Astrocyte (in vitro differentiated cells and primary cell): ENCODE data around the gene TNK1. TPM values are rescaled to one million over a fixed set of nuclear protein-coding genes. Genes with fewer than 3 reads are reported as not detected.
A peak's percentile ranks its signal among the peaks of the same experiment; 100 is the strongest.

ENCODE experiments used
- DNase-seq: peaks from one replicate; pipeline ENCODE4 v3.0.0-alpha.2; 2010; ENCODE audit warnings: low read depth
- FAIRE-seq: peaks from 2 replicates; lab custom pipeline; 2011; peaks lifted over from hg19 to GRCh38; lab: Jason Lieb, UNC
- H2AFZ ChIP-seq: 2 replicates; pipeline ENCODE4 v1.6.0; 2012; ENCODE audit warnings: low read depth, low read length, inconsistent platforms
- H3K27ac ChIP-seq: 2 replicates; pipeline ENCODE4 v1.5.1; 2011; ENCODE audit warnings: low read depth, low read length, inconsistent platforms
- H3K27me3 ChIP-seq: 2 replicates; pipeline ENCODE4 v1.6.0; 2011; ENCODE audit warnings: low read length, inconsistent platforms; ENCODE audit not compliant: insufficient read depth
- H3K36me3 ChIP-seq: 2 replicates; pipeline ENCODE4 v1.5.1; 2011; ENCODE audit warnings: low read length, inconsistent platforms; ENCODE audit not compliant: insufficient read depth
- H3K4me1 ChIP-seq: 2 replicates; pipeline ENCODE4 v1.5.1; 2011; ENCODE audit warnings: low read length, inconsistent platforms; ENCODE audit not compliant: insufficient read depth
- H3K4me2 ChIP-seq: 2 replicates; pipeline ENCODE4 v1.6.0; 2012; ENCODE audit warnings: low read length, inconsistent platforms
- H3K4me3 ChIP-seq: 2 replicates; pipeline ENCODE4 v1.5.1; 2011; ENCODE audit warnings: low read depth, mild to moderate bottlenecking, low read length, inconsistent platforms; ENCODE audit not compliant: insufficient read depth
- H3K79me2 ChIP-seq: 2 replicates; pipeline ENCODE4 v1.6.0; 2012; ENCODE audit warnings: mild to moderate bottlenecking, low read length, inconsistent platforms; ENCODE audit not compliant: insufficient read depth
- H3K9ac ChIP-seq: 2 replicates; pipeline ENCODE4 v1.6.0; 2012; ENCODE audit warnings: mild to moderate bottlenecking, low read length, inconsistent platforms
- H3K9me3 ChIP-seq: 2 replicates; pipeline ENCODE4 v1.5.1; 2012; ENCODE audit warnings: low read depth, mild to moderate bottlenecking, low read length, inconsistent platforms; ENCODE audit not compliant: insufficient read depth
- H4K20me1 ChIP-seq: 2 replicates; pipeline ENCODE4 v1.6.0; 2012; ENCODE audit warnings: low read length, inconsistent platforms; ENCODE audit not compliant: insufficient read depth
- H3K27ac Mint-ChIP-seq: one replicate; pipeline ENCODE4 v1.8.0; 2021; ENCODE audit warnings: mild to moderate bottlenecking, mixed read lengths; ENCODE audit not compliant: unreplicated experiment
- H3K27me3 Mint-ChIP-seq: one replicate; pipeline ENCODE4 v1.8.0; 2021; ENCODE audit warnings: low read depth, mixed read lengths; ENCODE audit not compliant: unreplicated experiment
- H3K36me3 Mint-ChIP-seq: one replicate; pipeline ENCODE4 v1.8.0; 2021; ENCODE audit warnings: low read depth, mixed read lengths; ENCODE audit not compliant: unreplicated experiment
- H3K4me1 Mint-ChIP-seq: one replicate; pipeline ENCODE4 v1.8.0; 2021; ENCODE audit warnings: low read depth, mixed read lengths; ENCODE audit not compliant: unreplicated experiment
- H3K4me3 Mint-ChIP-seq: one replicate; pipeline ENCODE4 v1.8.0; 2021; ENCODE audit warnings: mild to moderate bottlenecking, moderate library complexity, mixed read lengths; ENCODE audit not compliant: unreplicated experiment
- H3K9me3 Mint-ChIP-seq: one replicate; pipeline ENCODE4 v1.8.0; 2021; ENCODE audit warnings: mild to moderate bottlenecking, mixed read lengths; ENCODE audit not compliant: unreplicated experiment
- EZH2 ChIP-seq: IDR thresholded peaks from 2 replicates; pipeline ENCODE4 v1.6.1; 2012; ENCODE audit warnings: mild to moderate bottlenecking, low read length, inconsistent platforms; ENCODE audit not compliant: insufficient read depth
- total RNA-seq: library from RNA; stranded (reverse); gene quantifications from 2 replicates; pipeline ENCODE4 v1.2.1, GENCODE V29; 2021
- TF ChIP-seq, protein P1 (sequence below): IDR thresholded peaks from 2 replicates; pipeline ENCODE4 v1.5.1; 2011; ENCODE audit warnings: low read depth, mild to moderate bottlenecking, inconsistent platforms, low read length, moderate library complexity; ENCODE audit not compliant: insufficient read depth

The TNK1 gene
- total RNA-seq, 1 donor from 2014 or later, result 1.6 TPM

DNA sequence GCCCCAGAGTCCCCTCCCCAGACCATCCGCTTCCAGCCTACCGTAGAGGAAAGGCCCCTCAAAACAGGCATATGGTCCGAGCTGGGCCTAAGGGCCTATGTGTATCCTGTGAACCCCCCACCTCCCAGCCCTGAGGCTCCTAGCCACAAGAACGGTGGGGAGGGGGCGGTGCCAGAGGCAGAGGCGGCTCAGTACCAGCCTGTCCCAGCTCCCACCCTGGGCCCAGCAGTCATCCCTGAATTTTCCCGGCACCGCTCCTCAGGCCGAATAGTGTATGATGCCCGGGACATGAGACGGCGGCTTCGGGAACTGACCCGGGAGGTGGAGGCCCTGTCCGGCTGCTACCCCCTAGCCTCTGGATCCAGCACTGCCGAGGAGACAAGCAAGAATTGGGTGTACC, 40.3 kb downstream of the TNK1 start:
- TF ChIP-seq, protein P1, sequence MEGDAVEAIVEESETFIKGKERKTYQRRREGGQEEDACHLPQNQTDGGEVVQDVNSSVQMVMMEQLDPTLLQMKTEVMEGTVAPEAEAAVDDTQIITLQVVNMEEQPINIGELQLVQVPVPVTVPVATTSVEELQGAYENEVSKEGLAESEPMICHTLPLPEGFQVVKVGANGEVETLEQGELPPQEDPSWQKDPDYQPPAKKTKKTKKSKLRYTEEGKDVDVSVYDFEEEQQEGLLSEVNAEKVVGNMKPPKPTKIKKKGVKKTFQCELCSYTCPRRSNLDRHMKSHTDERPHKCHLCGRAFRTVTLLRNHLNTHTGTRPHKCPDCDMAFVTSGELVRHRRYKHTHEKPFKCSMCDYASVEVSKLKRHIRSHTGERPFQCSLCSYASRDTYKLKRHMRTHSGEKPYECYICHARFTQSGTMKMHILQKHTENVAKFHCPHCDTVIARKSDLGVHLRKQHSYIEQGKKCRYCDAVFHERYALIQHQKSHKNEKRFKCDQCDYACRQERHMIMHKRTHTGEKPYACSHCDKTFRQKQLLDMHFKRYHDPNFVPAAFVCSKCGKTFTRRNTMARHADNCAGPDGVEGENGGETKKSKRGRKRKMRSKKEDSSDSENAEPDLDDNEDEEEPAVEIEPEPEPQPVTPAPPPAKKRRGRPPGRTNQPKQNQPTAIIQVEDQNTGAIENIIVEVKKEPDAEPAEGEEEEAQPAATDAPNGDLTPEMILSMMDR, result no peak
- no peaks in the 10 kb centered on the region for H3K9me3 Mint-ChIP-seq
- Histone ChIP-seq H3K4me3 (no peak overlapping the region), H3K36me3 (no peaks in the 10 kb centered on the region), H3K79me2 (no peaks in the 10 kb centered on the region), H4K20me1 (peaks cover 17% of the 10 kb centered on the region), H3K9me3 (no peaks in the 10 kb centered on the region), H3K27ac (no peak overlapping the region), H3K9ac (no peak overlapping the region), H3K4me2 (no peak overlapping the region), H3K4me1 (no peaks in the 10 kb centered on the region), H3K27me3 (no peaks in the 10 kb centered on the region), H2AFZ (no peak overlapping the region)
- no peak for FAIRE-seq
- H3K4me3 Mint-ChIP-seq, result no peak overlapping the region
- H3K36me3 Mint-ChIP-seq, result peaks cover 13% of the 10 kb centered on the region
- H3K4me1 Mint-ChIP-seq, result no peaks in the 10 kb centered on the region
- no peaks in the 10 kb centered on the region for H3K27me3 Mint-ChIP-seq
- no peak for DNase-seq
- H3K27ac Mint-ChIP-seq, result no peak overlapping the region

DNA sequence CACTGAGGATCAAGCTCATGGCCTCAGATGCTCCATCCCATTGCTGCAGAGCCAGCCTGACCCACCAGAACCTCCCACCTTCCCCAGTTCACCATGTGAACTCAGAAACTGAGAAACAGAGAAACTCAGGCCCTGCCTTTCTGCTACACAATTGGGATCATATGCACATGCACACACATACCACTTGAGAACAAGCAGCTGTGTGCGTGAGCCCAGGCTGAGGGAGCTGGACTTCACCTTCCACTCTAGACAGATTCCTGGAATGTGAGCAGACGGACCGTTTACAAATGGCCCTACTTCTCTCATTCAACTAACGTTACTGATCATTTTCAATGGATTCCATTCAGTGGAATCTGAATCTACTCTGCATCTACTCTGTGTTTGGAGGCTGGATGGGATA, 42.8 kb downstream of the TNK1 start:
- no peak for DNase-seq
- H3K36me3 ChIP-seq, result no peaks in the 10 kb centered on the region
- Mint-ChIP-seq H3K27me3 (no peaks in the 10 kb centered on the region), H3K9me3 (no peaks in the 10 kb centered on the region), H3K4me3 (no peak overlapping the region), H3K4me1 (no peaks in the 10 kb centered on the region), H3K27ac (no peak overlapping the region), H3K36me3 (peaks cover 8% of the 10 kb centered on the region)
- no peaks in the 10 kb centered on the region for H3K79me2 ChIP-seq
- H3K4me1 ChIP-seq, result no peaks in the 10 kb centered on the region
- no peak overlapping the region for H3K9ac ChIP-seq
- H3K4me3 ChIP-seq, result no peak overlapping the region
- no peak overlapping the region for H3K4me2 ChIP-seq
- no peak for TF ChIP-seq EZH2
- TF ChIP-seq, protein P1, result no peak
- no peak overlapping the region for H2AFZ ChIP-seq
- peaks cover 8% of the 10 kb centered on the region for H4K20me1 ChIP-seq
- H3K9me3 ChIP-seq, result no peaks in the 10 kb centered on the region
- FAIRE-seq, result no peak
- H3K27ac ChIP-seq, result no peak overlapping the region
- H3K27me3 ChIP-seq, result no peaks in the 10 kb centered on the region

DNA sequence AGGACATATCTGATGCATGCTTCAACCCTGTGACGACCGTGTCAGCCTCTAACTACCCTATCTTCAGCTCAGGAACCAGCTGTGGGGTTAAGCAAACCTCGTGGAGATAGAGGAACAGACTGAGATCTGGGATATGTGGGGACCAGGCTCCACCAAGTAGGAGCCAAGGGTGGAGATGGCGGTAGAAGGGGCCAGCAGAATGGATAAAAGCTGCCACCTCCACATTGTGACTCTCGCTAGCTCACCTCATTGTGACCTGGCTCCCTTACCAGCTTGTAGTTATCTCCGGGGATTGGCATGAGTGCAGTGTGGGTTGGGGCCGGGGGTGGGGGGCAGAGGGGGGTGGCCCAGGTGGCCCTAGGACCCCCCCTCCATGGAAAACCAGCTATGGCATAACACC, 44.4 kb downstream of the TNK1 start, which contains the start of gene SPEM2:
Gene SPEM2 (plus strand): TSS at position 301 of the 400 bp plus-strand sequence. CDS start 73 bp downstream, at position 374.
- Histone ChIP-seq H3K79me2 (no peaks in the 10 kb centered on the region), H3K27me3 (no peaks in the 10 kb centered on the region), H4K20me1 (no peaks in the 10 kb centered on the region), H3K9me3 (no peaks in the 10 kb centered on the region), H2AFZ (no peak within 1 kb of the TSS), H3K9ac (no peak within 1 kb of the TSS), H3K4me1 (no peaks in the 10 kb centered on the region), H3K36me3 (no peaks in the 10 kb centered on the region), H3K4me3 (no peak within 1 kb of the TSS), H3K4me2 (no peak within 1 kb of the TSS), H3K27ac (no peak within 1 kb of the TSS)
- Mint-ChIP-seq H3K4me3 (peak within 1 kb of the TSS; percentile 45), H3K9me3 (no peaks in the 10 kb centered on the region), H3K27ac (peak within 1 kb of the TSS; percentile 58), H3K36me3 (peaks cover 3% of the 10 kb centered on the region), H3K27me3 (peaks cover 3% of the 10 kb centered on the region), H3K4me1 (no peaks in the 10 kb centered on the region)
- TF ChIP-seq, protein P1, result no peak
- TF ChIP-seq EZH2, result no peak
- FAIRE-seq (no peak), DNase-seq (no peak)
